MM.1S (cell line): Measurements from ENCODE around the gene DCDC2C.

ENCODE experiments used
- CTCF ChIP-seq: fragments of 300-600 bp; sonication (generic); IDR thresholded peaks from 2 replicates; pipeline ENCODE4 v1.5.1; 2016; ENCODE audit warnings: antibody characterized with exemption, low read length, mixed read lengths
- EZH2phosphoT487 ChIP-seq: fragments of 300-600 bp; sonication (generic); IDR thresholded peaks from 2 replicates; pipeline ENCODE4 v1.6.1; 2018; ENCODE audit warnings: antibody characterized with exemption, low read length

GRCh38 chr2:3885629-3886628 lies 182.6 kb downstream of the DCDC2C start:
- TF ChIP-seq CTCF (no peak), EZH2phosphoT487 (no peak)
